Endothelial cell of umbilical vein (primary cell): ENCODE data around the gene RPA1. TPM values are rescaled to one million over a fixed set of nuclear protein-coding genes. Genes with fewer than 3 reads are reported as not detected.
"Not testable (repeated sequence)": the region's sequence is repeated elsewhere in the genome, so short reads cannot be mapped to it uniquely, and the experiment has no call there.

ENCODE experiments used
- BruUV-seq: library from RNA; stranded (reverse); fragments of 400-500 nt; replicated peaks from 2 replicates; lab custom pipeline; 2021; lab: Mats Ljungman, UMichigan
- CTCF ChIA-PET: fragments of 300-600, 350-600 bp; sonication (Branson Sonifier 250); formaldehyde crosslinking; loops from one replicate; lab custom pipeline; 2021; ENCODE audit warnings: antibody characterized with exemption, inconsistent platforms; lab: Charles Lee
- POLR2A ChIA-PET: fragments of 300-600, 350-600 bp; sonication (Branson Sonifier 250); formaldehyde crosslinking; loops from one replicate; lab custom pipeline; 2021; ENCODE audit warnings: antibody characterized with exemption, inconsistent platforms; lab: Charles Lee
- DNase-seq: peaks from one replicate; pipeline ENCODE4 v3.0.0-alpha.2; 2011; ENCODE audit warnings: low read depth, low spot score
- FAIRE-seq: peaks from 2 replicates; lab custom pipeline; 2011; peaks lifted over from hg19 to GRCh38; lab: Jason Lieb, UNC
- H2AFZ ChIP-seq: 2 replicates; pipeline ENCODE4 v1.6.0; 2012; ENCODE audit warnings: low read depth, low read length, control low read depth, inconsistent platforms
- H3K27ac ChIP-seq: 2 replicates; pipeline ENCODE4 v1.5.1; 2011; ENCODE audit warnings: low read depth, mild to moderate bottlenecking, control low read depth, low read length, moderate library complexity; ENCODE audit not compliant: insufficient read depth
- H3K27me3 ChIP-seq, 2 experiments: 2 replicates each; pipeline versions ENCODE4 v1.6.0 to v1.6.1; 2011; ENCODE audit warnings: low read length in 2 of 2, mixed read lengths in 1 of 2; ENCODE audit not compliant: control insufficient read depth in 2 of 2, insufficient read depth in 2 of 2
- H3K36me3 ChIP-seq, 2 experiments: 2 replicates in 1 of 2; 3 replicates in 1 of 2; pipeline ENCODE4 v1.5.1; 2011; ENCODE audit warnings: low read length in 2 of 2, mild to moderate bottlenecking in 1 of 2, moderate library complexity in 1 of 2; ENCODE audit not compliant: control insufficient read depth in 2 of 2, insufficient read depth in 2 of 2; ENCODE audit errors: extremely low read depth in 1 of 2
- H3K4me1 ChIP-seq: 3 replicates; pipeline ENCODE4 v1.5.1; 2011; ENCODE audit warnings: mild to moderate bottlenecking, low read length; ENCODE audit not compliant: control insufficient read depth, insufficient read depth; ENCODE audit errors: extremely low read depth
- H3K4me2 ChIP-seq: 2 replicates; pipeline ENCODE4 v1.6.1; 2011; ENCODE audit warnings: low read length, control low read depth, mixed read lengths; ENCODE audit not compliant: insufficient read depth
- H3K4me3 ChIP-seq, 3 experiments: fragments of 200-600 bp in 1 of 3; sonication (generic), shearing (Covaris generic) in 1 of 3; replicated peaks in 1 of 3; 2 replicates each; pipeline ENCODE4 v1.5.1; 2011 to 2016; ENCODE audit warnings: control low read depth in 3 of 3, low read length in 3 of 3, mild to moderate bottlenecking in 2 of 3, inconsistent platforms in 1 of 3, low read depth in 1 of 3, moderate library complexity in 1 of 3; ENCODE audit not compliant: insufficient read depth in 1 of 3
- H3K79me2 ChIP-seq: 2 replicates; pipeline ENCODE4 v1.6.0; 2012; ENCODE audit warnings: low read length, inconsistent platforms; ENCODE audit not compliant: control insufficient read depth, insufficient read depth
- H3K9ac ChIP-seq: replicated peaks from 2 replicates; pipeline ENCODE3; 2011; ENCODE audit warnings: low read length, control low read depth; ENCODE audit not compliant: insufficient read depth; ENCODE audit errors: extremely low read depth
- H3K9me1 ChIP-seq: replicated peaks from 3 replicates; pipeline ENCODE4 v1.6.0; 2011; ENCODE audit warnings: mild to moderate bottlenecking, low read length; ENCODE audit not compliant: control insufficient read depth, insufficient read depth; ENCODE audit errors: extremely low read depth
- H3K9me3 ChIP-seq: replicated peaks from 2 replicates; pipeline ENCODE4 v1.5.1; 2012; ENCODE audit warnings: low read length, inconsistent platforms; ENCODE audit not compliant: control insufficient read depth, insufficient read depth
- H4K20me1 ChIP-seq: replicated peaks from 2 replicates; pipeline ENCODE3; 2011; ENCODE audit warnings: mild to moderate bottlenecking, low read length; ENCODE audit not compliant: control insufficient read depth, insufficient read depth; ENCODE audit errors: extremely low read depth
- CTCF ChIP-seq, 2 donors: IDR thresholded peaks; 1 replicate in 1 of 2; 2 replicates in 1 of 2; pipeline ENCODE4 v1.5.1; 2011; ENCODE audit warnings: low read length in 2 of 2, mild to moderate bottlenecking in 2 of 2, moderate library complexity in 2 of 2, control low read depth in 1 of 2, inconsistent platforms in 1 of 2, low read depth in 1 of 2; ENCODE audit not compliant: insufficient read depth in 1 of 2; ENCODE audit errors: extremely low read depth in 1 of 2
- EZH2 ChIP-seq: IDR thresholded peaks from 2 replicates; pipeline ENCODE4 v1.6.1; 2012; ENCODE audit warnings: borderline replicate concordance, low read depth, mild to moderate bottlenecking, moderate library complexity, low read length, inconsistent platforms; ENCODE audit not compliant: severe bottlenecking
- FOS ChIP-seq: IDR thresholded peaks from 2 replicates; pipeline ENCODE4 v1.6.1; 2011; ENCODE audit warnings: mild to moderate bottlenecking, low read length, moderate library complexity, borderline replicate concordance; ENCODE audit not compliant: insufficient read depth
- GATA2 ChIP-seq: IDR thresholded peaks from 2 replicates; pipeline ENCODE4 v1.7.0; 2011; ENCODE audit warnings: low read depth, mild to moderate bottlenecking, moderate library complexity, mixed read lengths, low read length; ENCODE audit not compliant: insufficient read length, insufficient read depth
- JUN ChIP-seq: IDR thresholded peaks from 2 replicates; pipeline ENCODE4 v1.6.1; 2011; ENCODE audit warnings: borderline replicate concordance, low read depth; ENCODE audit not compliant: insufficient read length, insufficient read depth
- MAX ChIP-seq: IDR thresholded peaks from 2 replicates; pipeline ENCODE4 v1.6.1; 2011; ENCODE audit not compliant: insufficient read depth, insufficient read length
- MYC ChIP-seq: IDR thresholded peaks from one replicate; pipeline ENCODE4 v1.6.1; 2011; ENCODE audit warnings: mild to moderate bottlenecking, low read depth, low read length
- POLR2A ChIP-seq: IDR thresholded peaks from 2 replicates; pipeline ENCODE4 v1.6.1; 2012; ENCODE audit warnings: low read depth, mild to moderate bottlenecking, control low read depth, low read length
- POLR2AphosphoS5 ChIP-seq: IDR thresholded peaks from 2 replicates; pipeline ENCODE4 v1.6.1; 2012; ENCODE audit warnings: low read depth, mild to moderate bottlenecking, control low read depth, low read length, moderate library complexity; ENCODE audit not compliant: insufficient read depth
- dilution Hi-C: fragments of 300-500 bp; cut with MboI; formaldehyde crosslinking; loops from one replicate; pipeline ENCODE4 v1.15.0; 2019; ENCODE audit warnings: low sequenced_read_pairs; ENCODE audit not compliant: extremely low pct_ligation_motif_present
- intact Hi-C: fragments of 100-400 bp; cut with micrococcal nuclease; formaldehyde crosslinking; loops from one replicate; pipeline ENCODE4 v1.10.0; 2022
- polyA plus RNA-seq, 4 experiments: library from polyadenylated mRNA; depleted of rRNA in 3 of 4; stranded (reverse) in 3 of 4; unstranded in 1 of 4; fragments of >200 nt; gene quantifications; 2 replicates each; pipeline versions ENCODE4 v1.2.1 to v1.2.3, GENCODE V29; 2011 to 2012; ENCODE audit warnings: missing spikeins in 1 of 4
- total RNA-seq: library from RNA; stranded (reverse); gene quantifications from 2 replicates; pipeline ENCODE4 v1.2.3, GENCODE V29; 2021

The RPA1 gene
- total and polyA plus RNA-seq, 2 donors (not counting 3 experiments of a cell fraction or from before 2014, with no cell fraction given), result 50.5 to 123 TPM

- H2AFZ ChIP-seq, result no peak overlapping the region
- dilution Hi-C loops (no loop called here), intact Hi-C loops (no loop called here)
- H3K27ac ChIP-seq, result no peak overlapping the region
- H3K4me3 ChIP-seq, result no peak overlapping the region
- H3K4me2 ChIP-seq, result no peak overlapping the region
- no peak overlapping the region for H3K9ac ChIP-seq
- no peak for DNase-seq
- TF ChIP-seq MAX, result no peak
- TF ChIP-seq CTCF (IDR thresholded peaks at IDR 0.05; ENCODE audit: extremely low read depth in 1 of 2, insufficient read depth in 1 of 2, low read depth in 1 of 2, low read length in 2 of 2), result no peak
- no peak for TF ChIP-seq EZH2
- TF ChIP-seq JUN, result no peak
- TF ChIP-seq POLR2AphosphoS5, result no peak
- TF ChIP-seq FOS, result no peak
- TF ChIP-seq POLR2A, result no peak
- TF ChIP-seq GATA2, result no peak
- no peak for TF ChIP-seq MYC
- H3K79me2 ChIP-seq, result no peaks in the 10 kb centered on the region
- CTCF ChIA-PET, result interaction anchor here (0.6 to 2.4 kb wide), 3 partner anchors 13 to 136 kb away, joined by 3 to 8 read pairs (median 4); no protein-coding TSS in a partner anchor
- no peak for FAIRE-seq
- no peaks in the 10 kb centered on the region for H3K9me1 ChIP-seq
- no peaks in the 10 kb centered on the region for H3K9me3 ChIP-seq
- H3K4me1 ChIP-seq, result no peaks in the 10 kb centered on the region
- POLR2A ChIA-PET, result no interaction called here
- H3K27me3 ChIP-seq, result no peaks in the 10 kb centered on the region
- H3K36me3 ChIP-seq, result peaks cover 9 to 26% of the 10 kb centered on the region in 2 experiments
- BruUV-seq, result no TSS peak
- no peaks in the 10 kb centered on the region for H4K20me1 ChIP-seq
These were observed 65.0 kb downstream of the RPA1 start for GRCh38 chr17:1894753-1895339.

- BruUV-seq, CTCF ChIA-PET: not testable (repeated sequence)
- H3K36me3 ChIP-seq, result peaks cover 9 to 24% of the 10 kb centered on the region in 2 experiments
These were observed 65.7 kb downstream of the RPA1 start for GRCh38 chr17:1895479-1895878.

More at GRCh38 chr17:1895479-1895878, 65.7 kb downstream of the RPA1 start:
- H3K27ac ChIP-seq, FAIRE-seq, H3K9me1 ChIP-seq, H3K4me3 ChIP-seq, H3K4me1 ChIP-seq, H4K20me1 ChIP-seq, dilution Hi-C loops, H3K79me2 ChIP-seq, H2AFZ ChIP-seq, POLR2A ChIA-PET, H3K27me3 ChIP-seq, H3K4me2 ChIP-seq, H3K9me3 ChIP-seq, intact Hi-C loops, H3K9ac ChIP-seq, DNase-seq: not testable (repeated sequence)
